Measurements from ENCODE around the gene RAB8A.
"Not testable (repeated sequence)": the region's sequence is repeated elsewhere in the genome, so short reads cannot be mapped to it uniquely, and the experiment has no call there.

Gene RAB8A

DNA sequence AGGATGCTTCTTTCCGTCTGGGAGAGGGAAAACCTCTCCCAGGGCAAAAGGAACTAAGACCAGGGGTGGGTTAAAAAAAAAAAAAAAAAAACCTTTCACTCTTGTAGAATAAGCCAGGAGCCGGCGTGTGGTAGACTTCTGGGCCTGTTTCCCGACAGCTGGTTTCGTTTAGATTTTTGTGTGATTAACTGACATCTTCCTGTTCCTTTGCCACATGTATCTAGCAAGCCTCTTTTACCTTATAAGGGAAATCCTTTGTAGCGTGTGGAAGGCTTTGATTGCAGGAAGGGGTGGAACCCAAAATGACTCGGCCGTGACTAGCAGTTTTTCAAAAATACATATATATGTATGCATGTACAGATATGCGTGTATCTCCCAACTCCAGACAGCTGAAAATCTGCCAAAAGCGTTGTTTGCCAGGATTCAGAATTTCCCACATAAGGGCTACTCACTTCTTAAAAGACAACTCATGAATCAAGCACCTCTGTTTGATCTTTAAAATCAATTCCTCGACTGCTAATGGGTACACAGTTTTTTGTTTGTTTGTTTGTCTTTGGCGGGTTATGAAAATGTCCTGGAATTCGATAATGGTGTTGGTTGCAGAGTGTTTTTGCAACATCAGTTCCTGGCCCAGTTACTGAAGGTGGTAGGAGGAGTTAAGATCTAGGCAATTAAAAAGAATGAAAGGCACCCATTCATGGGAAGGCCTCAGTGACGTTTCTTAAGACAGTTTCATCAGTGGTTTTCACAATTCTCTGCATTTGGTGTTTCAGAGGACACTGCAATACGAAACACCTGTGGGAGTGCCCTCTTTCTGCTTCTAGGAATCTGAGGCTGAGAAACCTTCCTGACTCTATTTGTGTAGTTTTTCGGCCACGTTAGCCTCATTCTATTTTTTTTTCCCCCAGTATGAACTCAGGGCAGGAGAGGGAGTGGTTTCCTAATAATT is 32.7 kb upstream of the RAB8A start:
- DNase-seq = peak; percentile 76

DNA sequence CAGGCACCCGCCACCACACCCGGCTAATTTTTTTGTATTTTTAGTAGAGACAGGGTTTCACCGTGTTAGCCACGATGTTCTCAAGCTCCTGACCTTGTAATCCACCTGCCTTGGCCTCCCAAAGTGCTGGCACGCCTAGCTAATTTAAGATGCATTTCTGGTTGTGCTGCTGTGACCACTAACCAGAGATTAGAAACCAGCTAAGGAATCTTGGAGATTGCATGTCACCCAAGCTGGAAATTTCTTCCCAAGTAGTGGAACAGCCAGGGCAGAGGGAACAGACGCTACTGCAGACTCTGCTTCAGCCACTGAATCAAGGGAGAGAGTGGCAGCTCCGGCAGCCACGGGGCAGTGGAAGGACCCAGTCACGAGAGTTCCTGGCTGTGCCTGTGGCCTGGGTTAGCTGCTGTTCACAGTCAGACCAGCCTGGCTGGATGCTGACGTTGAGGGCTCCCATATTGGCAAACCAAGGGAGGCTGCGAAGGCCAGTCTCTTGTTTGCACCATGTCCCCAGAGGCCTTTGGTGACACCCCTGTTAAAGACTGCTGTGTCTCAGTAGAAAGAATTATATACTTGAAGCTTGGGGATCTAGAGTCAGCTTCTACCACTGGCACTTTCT is 27.5 kb upstream of the RAB8A start:
- no peak for DNase-seq

DNA sequence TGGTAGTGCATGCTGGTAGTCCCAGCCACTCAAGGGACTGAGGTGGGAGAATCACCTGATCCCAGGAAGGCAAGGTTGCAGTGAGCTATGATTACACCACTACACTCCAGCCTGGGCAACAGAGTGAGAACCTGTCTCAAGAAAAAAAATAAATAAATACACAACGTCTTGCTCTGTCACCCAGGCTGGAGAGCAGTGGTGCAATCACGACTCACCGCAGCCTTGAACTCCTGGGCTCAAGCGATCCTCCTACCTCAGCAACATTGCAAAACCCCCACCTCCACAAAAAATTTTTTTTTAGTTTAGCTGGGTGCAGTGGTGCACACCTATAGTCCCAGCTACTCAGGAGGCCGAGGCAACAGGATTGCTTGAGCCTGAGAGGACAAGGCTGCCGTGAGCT is 26.6 kb upstream of the RAB8A start:
- no peak for DNase-seq

DNA sequence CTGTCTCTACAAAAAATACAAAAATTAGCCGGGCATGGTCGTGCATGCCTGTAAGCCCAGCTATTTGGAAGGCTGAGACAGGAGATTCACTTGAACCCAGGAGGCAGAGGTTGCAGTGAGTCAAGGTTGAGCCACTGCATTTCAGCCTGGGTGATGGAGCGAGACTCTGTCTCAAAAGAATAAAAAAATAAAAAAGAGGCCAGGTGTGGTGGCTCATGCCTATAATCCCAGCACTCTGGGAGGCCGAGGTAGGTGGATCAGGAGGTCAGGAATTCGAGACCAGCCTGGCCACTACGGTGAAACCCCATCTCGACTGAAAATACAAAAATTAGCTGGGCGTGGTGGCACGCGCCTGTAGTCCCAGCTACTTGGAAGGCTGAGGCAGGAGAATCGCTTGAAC is 24.3 kb upstream of the RAB8A start:
- DNase-seq = not testable (repeated sequence)

DNA sequence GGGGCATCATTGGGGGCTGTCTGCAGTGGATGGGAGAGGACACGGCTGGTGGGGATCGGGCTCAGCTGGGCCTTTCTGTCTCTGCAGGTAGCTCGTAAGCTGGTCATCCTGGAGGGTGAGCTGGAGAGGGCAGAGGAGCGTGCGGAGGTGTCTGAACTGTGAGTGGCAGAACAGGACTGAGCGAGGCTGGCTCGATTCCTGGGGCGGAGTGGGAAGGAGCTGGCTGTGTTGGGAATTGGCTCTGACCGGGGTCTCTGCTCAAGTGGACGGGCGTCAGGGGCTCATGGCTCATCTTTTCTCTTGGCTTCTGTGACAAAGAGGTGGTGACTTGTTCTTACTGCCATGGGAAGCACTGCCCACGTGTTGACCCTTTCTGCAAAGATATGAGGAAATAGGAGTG is 23.7 kb upstream of the RAB8A start:
- DNase-seq = no peak

DNA sequence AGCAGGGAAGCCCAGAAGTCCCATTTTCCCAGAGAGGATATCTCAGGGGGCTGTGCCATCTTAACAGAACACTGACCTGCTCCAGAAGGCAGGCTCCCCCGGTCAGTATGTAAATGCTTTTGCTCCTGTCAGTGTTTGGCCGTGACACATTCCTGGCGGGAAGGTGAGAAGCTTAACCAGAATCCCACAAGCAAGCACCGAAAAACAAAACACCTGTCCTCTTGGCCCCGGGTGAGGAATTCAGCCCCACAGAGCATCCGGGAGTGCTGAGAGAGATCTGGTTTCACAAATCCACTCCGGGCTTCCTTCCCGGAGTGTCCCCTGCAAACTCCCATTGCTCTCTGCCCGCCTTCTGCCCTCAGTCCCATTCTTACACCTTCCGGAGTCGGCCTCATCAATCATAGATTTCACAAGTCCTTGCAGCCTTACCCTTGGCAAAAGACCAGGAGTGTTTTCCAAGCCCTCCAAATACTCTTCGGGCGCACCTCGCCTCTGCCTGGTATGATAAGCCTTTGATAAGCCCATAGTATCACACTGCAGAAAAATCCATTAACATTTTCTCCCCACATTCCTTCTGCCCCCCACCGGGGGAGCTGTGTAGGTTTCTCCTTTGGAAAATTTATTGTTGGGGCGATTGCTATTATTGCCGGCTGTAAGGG is 23.2 kb upstream of the RAB8A start:
- no peak for DNase-seq

DNA sequence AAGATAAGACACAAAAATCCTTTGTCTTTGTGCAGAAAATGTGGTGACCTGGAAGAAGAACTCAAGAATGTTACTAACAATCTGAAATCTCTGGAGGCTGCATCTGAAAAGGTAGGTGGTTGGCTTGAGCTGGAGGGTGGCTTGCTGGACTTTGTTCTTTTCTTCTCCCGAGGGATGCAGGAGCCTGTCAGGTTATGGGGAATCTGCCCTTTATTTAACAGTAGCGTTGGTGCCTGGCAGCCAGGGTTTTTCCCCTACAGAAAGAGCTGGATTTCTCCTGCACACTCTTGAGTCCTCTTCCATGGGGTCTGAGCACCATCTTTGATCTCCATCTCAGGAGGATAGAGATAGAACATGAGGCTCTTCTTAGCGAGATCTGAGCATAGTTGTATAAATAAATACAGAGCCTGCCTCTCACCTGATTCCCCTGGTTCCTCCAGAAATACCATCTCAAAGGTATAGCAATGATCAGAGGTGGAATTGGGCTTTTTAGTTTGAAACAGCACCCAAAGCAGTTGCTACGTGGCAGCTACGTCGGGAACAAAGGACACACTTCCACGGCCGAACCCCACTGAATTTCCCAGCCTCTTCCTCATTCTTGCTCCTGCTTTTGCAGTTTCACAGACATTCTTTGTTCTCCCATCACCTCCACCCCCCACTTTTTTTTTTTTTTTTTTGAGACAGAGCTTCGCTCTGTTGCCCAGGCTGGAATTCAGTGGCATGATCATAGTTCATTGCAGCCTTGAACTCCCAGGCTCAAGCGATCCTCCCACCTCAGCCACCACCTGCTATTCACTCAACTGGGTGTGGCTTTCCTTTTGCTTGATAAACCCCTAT is 22.5 kb upstream of the RAB8A start:
- no peak for DNase-seq

DNA sequence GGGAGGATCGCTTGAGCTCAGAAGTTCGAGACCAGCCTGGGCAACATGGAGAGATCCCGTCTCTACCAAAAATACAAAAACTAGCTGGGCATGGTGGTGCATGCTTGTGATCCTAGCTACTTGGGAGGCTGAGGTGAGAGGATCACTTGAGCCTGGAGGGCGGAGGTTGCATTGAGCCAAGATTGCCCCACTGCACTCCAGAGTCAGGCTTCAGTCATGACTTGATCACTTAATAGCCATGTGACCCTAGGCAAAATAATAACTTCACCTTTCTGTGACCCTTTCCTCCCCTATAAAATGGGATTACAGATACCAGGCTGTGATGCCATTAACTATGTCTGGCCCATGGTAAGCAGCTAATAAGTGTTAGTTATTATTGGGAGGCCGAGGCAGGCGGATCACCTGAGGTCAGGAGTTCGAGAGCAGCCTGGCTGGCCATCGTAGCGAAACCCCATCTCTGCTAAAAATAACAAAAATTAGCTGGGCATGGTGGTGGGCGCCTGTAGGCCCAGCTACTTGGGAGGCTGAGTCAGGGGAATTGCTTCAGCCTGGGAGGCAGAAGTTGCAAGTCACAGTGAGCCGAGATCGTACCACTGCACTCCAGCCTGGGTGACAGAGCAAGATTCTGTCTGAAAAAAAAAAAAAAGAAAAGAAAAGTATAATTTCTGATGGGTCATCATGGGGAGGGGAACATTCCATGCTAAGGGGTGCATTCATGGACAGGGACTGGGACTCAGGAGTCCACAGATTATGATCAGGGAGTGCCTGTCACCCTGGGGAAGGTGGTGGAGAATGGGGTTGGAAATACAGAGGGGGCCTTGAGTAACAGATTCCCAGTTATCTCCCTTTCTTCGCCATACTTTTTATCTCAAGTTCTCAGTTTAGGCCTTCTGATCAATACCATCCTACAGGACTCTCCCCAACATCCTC is 19.9 kb upstream of the RAB8A start:
- no peak for DNase-seq

DNA sequence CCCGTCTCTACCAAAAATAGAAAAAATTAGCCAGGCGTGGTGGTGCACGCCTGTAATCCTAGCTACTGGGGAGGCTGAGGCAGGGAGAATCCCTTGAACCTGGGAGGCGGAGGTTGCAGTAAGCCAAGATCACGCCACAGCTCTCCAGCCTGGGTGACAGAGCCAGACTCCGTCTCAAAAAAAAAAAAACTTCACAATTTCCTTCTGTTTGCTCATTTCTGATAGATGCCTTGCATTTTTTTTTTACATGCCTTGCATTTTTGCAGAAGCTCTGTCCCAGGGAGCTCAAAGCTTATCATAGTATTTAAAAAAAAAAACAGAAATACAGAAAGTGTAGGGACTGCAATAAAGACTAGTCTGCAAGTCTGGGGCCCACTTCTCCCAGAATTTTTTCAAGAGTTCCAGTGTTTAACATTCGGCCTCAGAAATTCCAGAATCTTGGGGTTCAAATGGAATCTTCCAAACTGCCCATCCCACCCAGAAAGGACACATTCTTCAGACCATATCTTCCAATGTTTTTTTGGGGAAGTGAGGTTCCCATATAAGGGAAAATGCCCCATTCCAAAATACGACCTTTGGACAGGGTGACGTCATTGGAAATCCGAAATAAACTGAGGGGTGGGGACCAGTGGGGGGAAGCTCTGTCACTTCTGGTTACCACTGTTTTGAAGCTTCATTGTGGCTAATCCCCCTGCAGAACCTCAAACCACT is 17.2 kb upstream of the RAB8A start:
- no peak for DNase-seq

DNA sequence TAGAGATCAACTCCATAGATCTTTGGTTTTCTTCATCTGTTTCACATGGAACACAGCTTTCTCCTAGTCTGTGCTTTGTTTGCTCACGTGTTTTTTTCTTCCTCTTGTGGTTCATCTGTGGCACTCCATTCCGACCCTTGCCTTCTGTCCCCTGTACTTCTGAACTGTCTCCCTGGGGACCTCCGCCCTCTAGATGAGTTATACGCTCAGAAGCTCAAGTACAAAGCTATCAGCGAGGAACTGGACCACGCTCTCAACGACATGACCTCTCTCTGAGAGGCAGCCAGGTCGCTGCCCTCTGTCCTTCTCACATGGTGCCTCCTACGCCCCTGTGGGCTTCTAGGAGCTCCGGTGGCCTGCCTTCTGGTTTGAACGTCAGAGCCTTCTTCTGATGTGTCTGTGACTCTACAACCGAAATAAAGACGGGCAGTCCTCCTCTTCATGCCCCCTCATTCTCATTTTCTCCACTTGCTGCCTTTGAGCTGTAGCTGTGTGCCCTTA is 16.6 kb upstream of the RAB8A start:
- DNase-seq = no peak

DNA sequence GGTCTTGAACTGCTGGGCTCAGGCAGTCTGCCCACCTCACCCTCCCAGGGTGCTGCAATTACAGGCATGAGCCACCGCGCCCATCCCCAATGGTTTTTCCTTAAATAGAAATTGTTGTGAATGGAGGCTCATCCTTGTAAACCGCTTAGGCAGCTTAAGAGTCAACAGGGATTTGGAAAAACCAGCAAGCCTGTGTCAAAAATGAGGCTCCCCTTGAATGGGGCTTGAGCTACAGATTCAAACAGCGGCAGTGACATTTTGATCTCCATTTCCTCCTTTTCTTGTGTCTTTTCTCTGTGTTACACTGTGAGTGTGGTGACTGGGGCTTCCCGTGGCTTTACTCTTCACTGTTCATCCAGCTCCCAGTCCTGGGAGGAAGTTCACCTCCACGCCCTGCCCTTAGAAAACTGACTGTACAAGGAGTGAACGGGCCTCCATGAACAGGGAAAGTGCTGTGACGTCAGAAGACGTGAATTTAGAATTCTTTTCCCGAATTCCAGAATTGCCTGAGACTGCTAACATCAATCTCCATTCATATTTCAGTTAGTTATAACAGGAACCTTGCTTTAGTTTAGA is 15.3 kb upstream of the RAB8A start:
- DNase-seq = no peak

DNA sequence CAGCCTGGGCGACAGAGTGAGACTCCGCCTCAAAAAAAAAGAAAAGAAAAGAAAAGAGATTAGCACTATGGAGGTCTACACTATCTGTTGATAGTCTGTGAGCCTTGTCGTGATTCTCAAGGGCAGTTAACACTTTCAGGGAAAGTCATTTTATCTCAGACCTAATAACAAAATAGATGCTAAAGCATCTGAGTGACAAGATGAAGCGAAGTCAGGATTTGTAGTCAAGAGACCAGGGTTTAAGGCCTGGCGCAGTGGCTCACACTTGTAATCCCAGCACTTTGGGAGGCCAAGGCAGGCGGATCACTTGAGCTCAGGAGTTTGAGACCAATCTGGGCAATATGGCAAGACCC is 13.3 kb upstream of the RAB8A start:
- no peak for DNase-seq

DNA sequence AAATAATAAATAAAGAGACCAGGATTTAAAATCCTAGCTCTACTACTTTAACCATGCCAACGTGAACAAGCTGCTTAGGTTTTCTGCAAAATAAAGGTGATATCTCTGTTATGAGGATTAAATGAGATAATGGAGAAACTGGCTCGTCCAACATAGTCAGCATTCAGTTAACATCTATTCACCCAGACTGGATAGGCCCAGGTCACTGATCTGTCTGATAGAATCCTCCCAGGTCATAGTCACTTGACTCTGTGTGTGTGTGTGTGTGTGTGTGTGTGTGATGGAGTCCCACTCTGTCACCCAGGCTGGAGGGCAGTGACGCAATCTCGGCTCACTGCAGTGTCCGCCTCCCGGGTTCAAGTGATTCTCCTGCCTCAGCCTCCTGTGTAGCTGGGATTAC is 12.9 kb upstream of the RAB8A start:
- DNase-seq = no peak

DNA sequence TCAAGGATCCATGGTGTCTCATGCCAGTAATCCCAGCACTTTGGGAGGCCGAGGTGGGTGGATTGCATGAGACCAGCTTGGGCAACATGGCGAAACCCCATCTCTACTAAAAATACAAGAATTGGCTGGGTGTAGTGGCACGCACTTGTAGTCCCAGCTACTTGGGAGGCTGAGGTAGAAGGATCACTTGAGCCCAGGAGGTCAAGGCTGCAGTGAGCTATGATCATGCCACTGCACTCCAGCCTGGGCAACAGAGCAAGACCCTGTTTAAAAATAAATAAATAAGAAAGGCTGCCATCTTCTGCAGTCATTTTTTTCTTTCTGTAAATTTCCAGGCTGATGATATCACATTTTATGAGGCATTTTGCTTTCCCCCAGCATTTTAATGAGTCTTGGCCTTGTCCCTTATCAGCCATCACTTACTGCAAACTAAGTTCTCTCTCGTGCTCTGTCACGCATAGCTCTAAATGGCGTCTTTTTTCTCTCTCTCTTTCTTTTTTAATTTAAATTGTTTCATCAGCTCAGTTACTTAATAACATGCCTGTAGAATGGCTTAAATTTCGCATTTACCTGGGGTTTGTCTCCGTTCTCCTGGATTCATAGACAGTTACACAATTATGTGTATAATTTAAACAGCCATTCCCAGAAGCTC is 12.2 kb upstream of the RAB8A start:
- DNase-seq = not testable (repeated sequence)

DNA sequence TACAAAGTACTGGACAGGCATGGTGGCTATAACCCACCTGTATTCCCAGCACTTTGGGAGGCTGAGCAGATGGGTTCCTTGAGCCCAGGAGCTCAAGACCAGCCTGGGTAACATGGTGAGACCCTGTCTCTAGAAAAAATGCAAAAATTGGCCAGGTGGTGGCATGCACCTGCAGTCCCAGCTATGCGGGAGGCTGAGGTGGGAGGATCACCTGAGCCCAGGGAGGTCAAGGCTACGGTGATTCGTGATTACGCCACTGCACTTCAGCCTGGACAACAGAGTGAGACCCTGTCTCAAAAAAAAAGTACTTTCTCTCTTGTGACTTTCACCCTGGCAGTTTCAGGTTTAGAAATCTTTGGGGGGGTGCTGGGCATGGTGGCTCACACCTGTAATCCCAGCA is 11.2 kb upstream of the RAB8A start:
- no peak for DNase-seq

DNA sequence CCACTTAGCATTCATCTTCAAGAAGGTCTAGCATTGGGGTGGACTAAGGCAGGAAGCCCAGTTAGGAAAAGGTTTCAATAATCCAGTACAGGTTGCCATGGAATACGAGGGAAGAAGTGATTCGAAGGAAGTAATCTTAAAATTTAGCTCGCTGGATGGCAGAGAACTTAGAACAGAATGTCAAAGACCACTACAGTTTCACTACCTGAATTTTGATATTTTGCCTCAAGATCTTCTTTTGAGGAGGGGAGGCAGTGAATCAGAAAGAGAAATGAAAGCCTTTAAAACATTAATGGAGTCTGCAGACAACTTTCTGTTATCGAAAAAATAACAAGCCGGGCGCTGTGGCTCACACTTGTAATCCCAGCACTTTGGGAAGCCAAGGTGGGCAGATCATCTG is 7.0 kb upstream of the RAB8A start:
- DNase-seq = peak; percentile 34

DNA sequence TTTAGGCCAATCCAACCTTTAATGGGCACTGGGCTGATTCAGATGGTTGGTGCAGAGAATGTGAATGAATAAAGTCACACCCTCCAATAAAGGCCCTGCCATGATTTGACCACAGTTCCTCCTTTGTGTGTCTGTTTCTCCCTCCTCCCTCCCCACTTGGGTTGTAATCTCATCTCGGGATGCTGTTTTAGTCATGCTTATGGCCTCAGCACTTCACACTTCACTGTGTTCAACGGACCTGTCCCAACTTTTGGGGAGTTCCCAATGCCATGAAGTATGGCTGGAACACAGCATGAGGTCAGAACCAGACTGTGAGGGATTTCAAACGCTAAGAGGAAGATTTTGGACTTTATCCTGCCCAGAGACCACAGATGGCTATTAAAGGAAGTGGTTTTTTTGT is 5.6 kb upstream of the RAB8A start:
- DNase-seq = no peak

DNA sequence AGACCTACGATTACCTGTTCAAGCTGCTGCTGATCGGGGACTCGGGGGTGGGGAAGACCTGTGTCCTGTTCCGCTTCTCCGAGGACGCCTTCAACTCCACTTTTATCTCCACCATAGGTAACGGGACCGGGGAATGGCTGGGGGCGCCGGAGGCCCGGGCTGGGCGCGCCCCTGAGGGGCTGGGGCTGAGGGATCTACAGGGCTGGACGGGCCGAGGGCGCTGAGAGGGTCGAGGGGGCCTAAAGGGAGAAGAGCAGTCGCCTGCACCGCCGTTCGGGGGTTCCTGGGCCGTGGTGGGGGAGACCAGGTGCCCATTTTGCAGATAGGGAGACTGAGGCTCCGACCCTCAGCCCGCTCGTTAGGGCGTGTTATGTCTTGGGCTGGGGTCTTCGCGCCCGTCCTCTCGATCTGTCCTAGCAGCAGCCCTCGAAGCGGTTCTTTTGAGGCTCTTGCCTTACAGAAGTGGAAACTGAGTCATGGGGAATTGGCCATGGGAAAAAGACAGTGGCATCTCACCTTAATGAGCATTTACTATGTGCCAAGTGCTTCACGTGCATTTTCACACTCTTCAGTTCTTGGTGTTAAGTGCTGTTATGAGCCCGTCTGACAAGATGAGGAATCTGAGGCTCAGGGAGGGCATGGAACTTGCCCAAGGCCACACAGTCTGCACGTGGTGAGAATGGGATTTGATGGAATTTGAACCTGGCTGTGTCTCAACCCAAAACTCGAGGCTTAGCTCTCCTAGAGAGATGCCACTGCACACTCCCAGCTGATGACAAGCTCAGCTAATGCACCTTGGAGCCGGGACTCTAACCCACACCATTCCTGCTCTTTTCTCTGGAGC is 442 bp downstream of the RAB8A start:
- no peak for DNase-seq

DNA sequence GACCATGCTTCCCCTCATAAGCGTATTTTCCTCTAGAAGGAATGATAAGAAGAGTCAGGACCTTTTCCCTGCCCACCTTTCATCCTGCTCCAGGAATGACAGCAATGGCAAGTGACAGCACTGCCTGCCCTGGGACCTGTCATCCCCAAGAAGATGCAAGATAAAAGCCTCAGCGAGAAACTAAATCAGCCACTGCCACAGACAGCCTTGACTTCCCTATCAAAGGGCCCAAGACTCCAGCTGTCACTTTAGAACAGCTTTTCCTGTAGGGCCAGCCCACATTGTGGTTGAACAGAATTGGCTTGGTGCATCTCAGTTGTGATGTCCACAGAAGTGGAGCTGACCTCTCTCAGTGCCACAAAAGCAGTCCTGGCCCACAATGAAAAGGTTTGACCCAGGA is 1.1 kb downstream of the RAB8A start:
- DNase-seq = no peak

Measured in SIG-M5 (cell line).